ENCODE data around the gene MANBA. TPM values are rescaled to one million over a fixed set of nuclear protein-coding genes. Genes with fewer than 3 reads are reported as not detected.

The MANBA gene
- total and polyA plus RNA-seq, 2 of the 4 experiments (the other 2 are of a cell fraction): 11.5 to 17.2 TPM

DNA sequence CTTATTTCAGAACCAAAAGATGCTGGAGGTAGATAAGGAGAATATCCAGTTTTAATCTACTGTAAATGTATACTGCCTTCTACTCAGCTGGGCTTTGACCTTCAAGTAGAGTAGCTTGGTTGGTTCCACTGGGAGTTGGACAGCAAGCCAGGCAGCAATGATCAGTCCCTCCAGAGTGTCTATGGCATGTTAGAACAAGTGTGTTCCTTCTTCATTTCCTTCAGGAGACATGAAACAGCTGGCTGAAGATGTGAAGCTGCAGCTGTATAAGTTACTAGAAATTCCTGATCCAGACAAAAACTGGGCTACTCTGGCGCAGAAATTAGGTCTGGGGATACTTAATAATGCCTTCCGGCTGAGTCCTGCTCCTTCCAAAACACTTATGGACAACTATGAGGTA, 148.6 kb downstream of the MANBA start:
- no peak overlapping the region for H2BK5ac ChIP-seq (ENCODE audit: low read depth, low read length, poor library complexity, severe bottlenecking)
- TF ChIP-seq, protein P1, sequence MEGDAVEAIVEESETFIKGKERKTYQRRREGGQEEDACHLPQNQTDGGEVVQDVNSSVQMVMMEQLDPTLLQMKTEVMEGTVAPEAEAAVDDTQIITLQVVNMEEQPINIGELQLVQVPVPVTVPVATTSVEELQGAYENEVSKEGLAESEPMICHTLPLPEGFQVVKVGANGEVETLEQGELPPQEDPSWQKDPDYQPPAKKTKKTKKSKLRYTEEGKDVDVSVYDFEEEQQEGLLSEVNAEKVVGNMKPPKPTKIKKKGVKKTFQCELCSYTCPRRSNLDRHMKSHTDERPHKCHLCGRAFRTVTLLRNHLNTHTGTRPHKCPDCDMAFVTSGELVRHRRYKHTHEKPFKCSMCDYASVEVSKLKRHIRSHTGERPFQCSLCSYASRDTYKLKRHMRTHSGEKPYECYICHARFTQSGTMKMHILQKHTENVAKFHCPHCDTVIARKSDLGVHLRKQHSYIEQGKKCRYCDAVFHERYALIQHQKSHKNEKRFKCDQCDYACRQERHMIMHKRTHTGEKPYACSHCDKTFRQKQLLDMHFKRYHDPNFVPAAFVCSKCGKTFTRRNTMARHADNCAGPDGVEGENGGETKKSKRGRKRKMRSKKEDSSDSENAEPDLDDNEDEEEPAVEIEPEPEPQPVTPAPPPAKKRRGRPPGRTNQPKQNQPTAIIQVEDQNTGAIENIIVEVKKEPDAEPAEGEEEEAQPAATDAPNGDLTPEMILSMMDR (conservative IDR thresholded peaks at IDR 0.05; ENCODE audit: low read depth, low read length): no peak
- TF ChIP-seq SMC3 (IDR thresholded peaks at IDR 0.05; ENCODE audit: low read depth, low read length) (no peak), POLR2A (IDR thresholded peaks at IDR 0.05; ENCODE audit: low read depth, low read length) (no peak), NFE2L2 (IDR thresholded peaks at IDR 0.05; ENCODE audit: low read depth, low read length) (no peak), RCOR1 (IDR thresholded peaks at IDR 0.05; ENCODE audit: insufficient replicate concordance, low read length) (no peak), MAZ (IDR thresholded peaks at IDR 0.05; ENCODE audit: borderline replicate concordance, low read depth, low read length) (no peak), RFX5 (IDR thresholded peaks at IDR 0.05; ENCODE audit: low read depth, low read length) (no peak), BHLHE40 (IDR thresholded peaks at IDR 0.05; ENCODE audit: low read depth, low read length) (no peak), MXI1 (IDR thresholded peaks at IDR 0.05; ENCODE audit: borderline replicate concordance, low read depth, low read length) (no peak), FOS (IDR thresholded peaks at IDR 0.05; ENCODE audit: low read depth, low read length) (no peak), CEBPB (IDR thresholded peaks at IDR 0.05; ENCODE audit: low read depth, low read length) (no peak)
- TF ChIP-seq, protein P2, sequence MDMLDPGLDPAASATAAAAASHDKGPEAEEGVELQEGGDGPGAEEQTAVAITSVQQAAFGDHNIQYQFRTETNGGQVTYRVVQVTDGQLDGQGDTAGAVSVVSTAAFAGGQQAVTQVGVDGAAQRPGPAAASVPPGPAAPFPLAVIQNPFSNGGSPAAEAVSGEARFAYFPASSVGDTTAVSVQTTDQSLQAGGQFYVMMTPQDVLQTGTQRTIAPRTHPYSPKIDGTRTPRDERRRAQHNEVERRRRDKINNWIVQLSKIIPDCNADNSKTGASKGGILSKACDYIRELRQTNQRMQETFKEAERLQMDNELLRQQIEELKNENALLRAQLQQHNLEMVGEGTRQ (IDR thresholded peaks at IDR 0.05; ENCODE audit: low read depth, low read length): no peak
- TF ChIP-seq, protein P3, sequence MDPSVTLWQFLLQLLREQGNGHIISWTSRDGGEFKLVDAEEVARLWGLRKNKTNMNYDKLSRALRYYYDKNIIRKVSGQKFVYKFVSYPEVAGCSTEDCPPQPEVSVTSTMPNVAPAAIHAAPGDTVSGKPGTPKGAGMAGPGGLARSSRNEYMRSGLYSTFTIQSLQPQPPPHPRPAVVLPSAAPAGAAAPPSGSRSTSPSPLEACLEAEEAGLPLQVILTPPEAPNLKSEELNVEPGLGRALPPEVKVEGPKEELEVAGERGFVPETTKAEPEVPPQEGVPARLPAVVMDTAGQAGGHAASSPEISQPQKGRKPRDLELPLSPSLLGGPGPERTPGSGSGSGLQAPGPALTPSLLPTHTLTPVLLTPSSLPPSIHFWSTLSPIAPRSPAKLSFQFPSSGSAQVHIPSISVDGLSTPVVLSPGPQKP (IDR thresholded peaks at IDR 0.05; ENCODE audit: borderline replicate concordance, low read depth, low read length): no peak
- H3K18ac ChIP-seq (ENCODE audit: low read depth, low read length): no peak overlapping the region
- H3K27me3 ChIP-seq (ENCODE audit: control insufficient read depth, insufficient read depth, low read length): no peaks in the 10 kb centered on the region
- no peaks in the 10 kb centered on the region for H4K20me1 ChIP-seq (ENCODE audit: insufficient read depth, low read length)
- H3K27ac ChIP-seq (ENCODE audit: insufficient read depth, low read length): no peak overlapping the region
- H2BK15ac ChIP-seq (ENCODE audit: low read depth, low read length): no peak overlapping the region
- H2AFZ ChIP-seq (replicated peaks; ENCODE audit: low read length, poor library complexity): no peak overlapping the region
- peaks cover 49% of the 10 kb centered on the region for H3K36me3 ChIP-seq (ENCODE audit: control insufficient read depth, insufficient read depth, low read length)
- POLR2A ChIA-PET (ENCODE audit: unreplicated experiment): no interaction called here
- no peak overlapping the region for H3K56ac ChIP-seq (ENCODE audit: extremely low read depth, insufficient read depth, low read length)
- no peak overlapping the region for H2BK20ac ChIP-seq (ENCODE audit: low read depth, low read length)
- no peak for ATAC-seq (ENCODE audit: low read depth)
- H4K8ac ChIP-seq (ENCODE audit: low read depth in 2 of 2, low read length in 2 of 2): no peak overlapping the region
- H2AK5ac ChIP-seq (ENCODE audit: low read depth, low read length): no peak overlapping the region
- intact Hi-C loops (cut with micrococcal nuclease) (no loop called here), in situ Hi-C loops (cut with MboI; ENCODE audit: low sequenced_read_pairs) (no loop called here), dilution Hi-C loops (cut with HindIII; ENCODE audit: low sequenced_read_pairs, unreplicated experiment) (loop anchor here (25.0 kb wide), 1 partner anchor 400 kb away; the partner anchor contains the start of gene SLC9B1)
- H3K14ac ChIP-seq (replicated peaks; ENCODE audit: low read depth, low read length): no peak overlapping the region
- no peak for DNase-seq
- H3K23ac ChIP-seq (ENCODE audit: low read depth, low read length): no peak overlapping the region
- H3K9me1 ChIP-seq (ENCODE audit: insufficient read depth, low read length): peaks cover 3% of the 10 kb centered on the region
- CTCF ChIA-PET: interaction anchor here (2.9 kb wide), 1 partner anchor 8 kb away, joined by 19 read pairs; no protein-coding TSS in a partner anchor
- no peak overlapping the region for H3K4me3 ChIP-seq (ENCODE audit: insufficient read depth, low read depth, low read length)
- no peak overlapping the region for H4K91ac ChIP-seq (ENCODE audit: insufficient read depth, low read depth, low read length)
- no peaks in the 10 kb centered on the region; the same call in 1 of the 2 replicates for H3K4me1 ChIP-seq (ENCODE audit: control insufficient read depth, insufficient read depth, low read length)
- BruUV-seq (replicated peaks): no TSS peak
- H3K79me1 ChIP-seq (ENCODE audit: low read depth in 1 of 2, low read length in 2 of 2): no peaks in the 10 kb centered on the region
- no peaks in the 10 kb centered on the region for H3K9me3 ChIP-seq (ENCODE audit: control insufficient read depth, insufficient read depth, low read length)
- H3K4ac ChIP-seq (ENCODE audit: low read depth, low read length): no peak overlapping the region
- no peak overlapping the region for H2AK9ac ChIP-seq (replicated peaks; ENCODE audit: low read depth, low read length, poor library complexity)
- no peak overlapping the region for H2BK120ac ChIP-seq (ENCODE audit: low read depth, low read length)
- WGBS, 2 experiments (ENCODE audit: extremely low coverage in 2 of 2, insufficient read length in 1 of 2): no CpG with 5 or more reads among the region's 2 CpGs
- no peak overlapping the region for H3K9ac ChIP-seq (ENCODE audit: low read depth, low read length)
- H3K4me2 ChIP-seq (ENCODE audit: low read depth, low read length): no peak overlapping the region
- H4K5ac ChIP-seq (ENCODE audit: low read depth, low read length): no peak overlapping the region
